Measurements from ENCODE around the gene PTPN20. TPM values are rescaled to one million over a fixed set of nuclear protein-coding genes. Genes with fewer than 3 reads are reported as not detected.

Gene PTPN20
- total and polyA plus RNA-seq, 3 donors from 2014 or later, result 20.9 to 39.6 (median 23.1) TPM

DNA sequence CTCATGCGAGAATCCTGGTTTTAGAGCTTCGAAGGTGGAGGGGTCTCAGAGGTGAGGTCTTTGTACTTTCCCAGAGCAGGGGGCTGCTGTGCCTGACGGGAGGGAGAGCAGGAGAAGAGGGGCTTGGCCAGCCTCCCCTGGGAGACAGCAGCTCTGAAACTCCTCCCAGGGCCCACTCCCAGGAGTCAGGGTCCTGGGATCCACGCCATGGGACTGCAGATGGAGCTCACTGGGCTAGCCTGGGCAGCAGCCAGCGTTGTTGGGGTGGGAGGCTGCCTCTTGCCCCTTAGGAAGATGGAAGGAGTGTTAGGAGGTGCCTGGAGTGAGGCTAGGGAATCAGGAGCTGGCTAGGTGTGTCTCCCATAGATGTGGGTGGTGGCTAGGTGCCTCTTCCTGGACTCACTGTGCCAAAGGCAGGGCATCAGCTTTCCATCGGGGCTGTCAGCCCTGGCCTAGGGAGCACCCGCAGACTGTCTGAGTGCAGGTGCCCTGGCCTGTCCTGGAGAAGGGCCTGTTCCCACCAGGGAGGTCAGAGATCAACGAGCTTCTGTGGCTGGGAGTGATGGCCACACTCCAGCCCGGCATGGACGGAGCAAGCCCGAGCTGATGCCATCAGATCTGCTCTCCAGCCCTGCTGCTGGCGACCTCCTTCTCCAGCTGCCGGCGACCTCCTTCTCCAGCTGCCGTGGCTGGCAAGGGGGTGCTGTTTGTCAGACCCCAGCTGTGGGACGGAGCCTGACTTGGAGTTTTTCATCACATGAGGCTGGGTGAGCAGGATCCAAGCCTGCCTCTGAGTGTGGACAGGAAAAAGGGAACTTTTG, 111.3 kb downstream of the PTPN20 start:
- no peak for DNase-seq
- 53 to 85% methylated on average over 13 to 16 of the region's 16 CpGs for WGBS, 2 donors
- no peaks in the 10 kb centered on the region for H3K36me3 ChIP-seq (ENCODE audit: low read depth, missing control alignments)
- H3K9me3 ChIP-seq, result no peaks in the 10 kb centered on the region
- H3K4me3 ChIP-seq, result no peak overlapping the region
- TF ChIP-seq POLR2A (IDR thresholded peaks at IDR 0.05), result no peak
- TF ChIP-seq, protein P1, sequence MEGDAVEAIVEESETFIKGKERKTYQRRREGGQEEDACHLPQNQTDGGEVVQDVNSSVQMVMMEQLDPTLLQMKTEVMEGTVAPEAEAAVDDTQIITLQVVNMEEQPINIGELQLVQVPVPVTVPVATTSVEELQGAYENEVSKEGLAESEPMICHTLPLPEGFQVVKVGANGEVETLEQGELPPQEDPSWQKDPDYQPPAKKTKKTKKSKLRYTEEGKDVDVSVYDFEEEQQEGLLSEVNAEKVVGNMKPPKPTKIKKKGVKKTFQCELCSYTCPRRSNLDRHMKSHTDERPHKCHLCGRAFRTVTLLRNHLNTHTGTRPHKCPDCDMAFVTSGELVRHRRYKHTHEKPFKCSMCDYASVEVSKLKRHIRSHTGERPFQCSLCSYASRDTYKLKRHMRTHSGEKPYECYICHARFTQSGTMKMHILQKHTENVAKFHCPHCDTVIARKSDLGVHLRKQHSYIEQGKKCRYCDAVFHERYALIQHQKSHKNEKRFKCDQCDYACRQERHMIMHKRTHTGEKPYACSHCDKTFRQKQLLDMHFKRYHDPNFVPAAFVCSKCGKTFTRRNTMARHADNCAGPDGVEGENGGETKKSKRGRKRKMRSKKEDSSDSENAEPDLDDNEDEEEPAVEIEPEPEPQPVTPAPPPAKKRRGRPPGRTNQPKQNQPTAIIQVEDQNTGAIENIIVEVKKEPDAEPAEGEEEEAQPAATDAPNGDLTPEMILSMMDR (IDR thresholded peaks at IDR 0.05), result no peak
- H3K4me1 ChIP-seq, result no peaks in the 10 kb centered on the region
- H3K27ac ChIP-seq, result no peak overlapping the region
- intact Hi-C loops (cut with DNase I; ENCODE audit: low total_unique reads), result no loop called here
- no peaks in the 10 kb centered on the region for H3K27me3 ChIP-seq

DNA sequence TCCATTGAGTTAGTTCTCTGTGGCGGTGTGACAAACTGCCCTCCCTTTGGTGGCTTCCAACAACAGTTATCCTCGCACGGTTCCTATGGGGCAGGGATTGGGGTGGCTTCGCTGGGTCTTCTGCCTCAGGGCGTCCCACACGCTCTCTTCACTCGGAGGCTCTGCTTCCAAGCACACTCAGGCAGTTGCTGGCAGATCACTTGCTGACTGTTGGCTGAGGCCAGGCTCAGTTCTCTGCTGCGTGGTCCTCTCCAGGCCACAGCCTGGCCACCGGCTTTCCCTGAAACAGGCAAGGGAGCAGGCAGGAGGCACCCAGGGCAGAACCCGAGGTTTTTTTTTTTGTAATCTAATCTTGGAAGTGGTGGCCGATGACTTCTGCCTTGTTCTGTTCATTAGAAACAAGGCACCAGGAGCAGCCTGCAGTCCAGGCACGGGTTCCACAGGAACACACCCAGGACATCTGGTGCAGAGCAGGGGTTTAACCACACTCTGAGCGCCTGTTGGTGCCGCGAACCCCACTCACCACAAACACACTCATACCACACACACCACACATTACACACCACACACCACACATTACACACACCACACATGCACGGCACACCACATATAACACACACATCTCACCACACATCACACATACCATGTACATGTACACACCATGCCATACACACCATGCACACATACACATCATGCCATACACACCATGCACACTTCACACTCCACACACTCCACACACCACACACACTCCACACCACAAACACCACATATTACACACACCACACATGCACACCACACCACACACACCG, 112.2 kb downstream of the PTPN20 start:
- WGBS, 2 donors, result 73 to 79% methylated on average over 17 of the region's 17 CpGs
- Histone ChIP-seq H3K9me3 (no peaks in the 10 kb centered on the region), H3K27me3 (no peaks in the 10 kb centered on the region), H3K36me3 (ENCODE audit: low read depth, missing control alignments) (no peaks in the 10 kb centered on the region), H3K27ac (no peak overlapping the region), H3K4me1 (no peaks in the 10 kb centered on the region), H3K4me3 (no peak overlapping the region)
- TF ChIP-seq, protein P1 (IDR thresholded peaks at IDR 0.05), result no peak
- TF ChIP-seq POLR2A (IDR thresholded peaks at IDR 0.05), result no peak
- intact Hi-C loops (cut with DNase I; ENCODE audit: low total_unique reads), result no loop called here
- DNase-seq, result peak; percentile 12

DNA sequence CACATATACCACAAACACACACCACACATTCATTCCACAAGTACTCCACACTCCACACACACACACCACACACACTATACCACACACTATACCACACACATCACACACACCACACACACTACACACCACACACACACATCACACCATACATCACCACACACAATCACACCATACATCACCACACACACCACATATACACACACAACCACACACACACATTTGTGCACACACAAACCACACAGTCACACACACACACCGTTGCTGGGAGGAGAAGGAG, 112.8 kb downstream of the PTPN20 start:
- H3K27me3 ChIP-seq, result no peaks in the 10 kb centered on the region
- no peaks in the 10 kb centered on the region for H3K4me1 ChIP-seq
- no peaks in the 10 kb centered on the region for H3K9me3 ChIP-seq
- DNase-seq, result no peak
- intact Hi-C loops (cut with DNase I; ENCODE audit: low total_unique reads), result no loop called here
- H3K36me3 ChIP-seq (ENCODE audit: low read depth, missing control alignments), result no peaks in the 10 kb centered on the region
- WGBS, 2 donors, result 51 to 73% methylated on average over 1 of the region's 1 CpG
- TF ChIP-seq POLR2A (IDR thresholded peaks at IDR 0.05), result no peak
- no peak overlapping the region for H3K27ac ChIP-seq
- no peak overlapping the region for H3K4me3 ChIP-seq

DNA sequence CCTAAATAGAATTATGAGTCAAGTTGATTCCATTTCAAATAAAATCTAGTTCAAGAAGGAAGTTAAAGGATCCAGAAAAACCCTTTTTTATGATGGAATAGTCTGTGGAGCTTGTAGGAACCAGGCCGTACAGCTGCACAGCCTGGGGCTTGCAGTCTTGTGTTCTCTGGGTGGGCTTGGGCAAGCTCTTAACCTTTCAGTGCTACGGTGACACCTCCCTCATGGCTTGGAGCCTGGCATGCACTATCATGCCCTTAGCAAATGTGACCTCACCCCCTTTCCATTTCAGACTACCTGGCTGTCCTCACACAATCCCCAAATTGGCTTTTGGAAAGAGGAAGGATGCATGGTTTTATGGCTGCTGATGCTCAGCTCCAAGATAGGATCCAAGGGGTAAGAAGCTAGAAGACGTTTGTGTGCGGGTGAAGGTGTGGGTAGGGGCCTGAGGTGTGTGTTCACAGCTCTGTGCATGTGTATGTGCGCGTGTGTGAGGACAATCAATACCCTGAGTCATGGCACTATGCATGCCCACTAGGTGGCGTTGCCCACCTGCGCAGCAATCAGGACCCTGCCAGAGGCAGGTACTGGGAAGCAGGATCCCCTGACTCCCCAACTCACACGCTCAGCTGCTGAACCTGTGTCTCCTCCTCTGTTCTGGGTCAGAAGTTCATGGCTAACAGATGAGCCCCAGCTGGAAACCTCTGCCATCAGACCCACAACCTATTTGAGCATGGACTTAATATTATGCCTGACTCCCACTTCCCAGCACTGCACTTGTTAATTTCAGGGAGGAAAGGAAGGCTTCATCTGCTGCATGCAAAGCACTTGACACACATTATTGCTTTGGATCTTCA, 113.4 kb downstream of the PTPN20 start:
- H3K4me1 ChIP-seq, result no peaks in the 10 kb centered on the region
- H3K9me3 ChIP-seq, result no peaks in the 10 kb centered on the region
- H3K4me3 ChIP-seq, result no peak overlapping the region
- DNase-seq, result peak; percentile 75
- H3K27ac ChIP-seq, result no peak overlapping the region
- 34 to 44% methylated on average over 8 to 9 of the region's 9 CpGs for WGBS, 2 donors
- no peaks in the 10 kb centered on the region for H3K36me3 ChIP-seq (ENCODE audit: low read depth, missing control alignments)
- intact Hi-C loops (cut with DNase I; ENCODE audit: low total_unique reads), result no loop called here
- H3K27me3 ChIP-seq, result no peaks in the 10 kb centered on the region
- TF ChIP-seq POLR2A (IDR thresholded peaks at IDR 0.05), result no peak
- TF ChIP-seq, protein P1 (IDR thresholded peaks at IDR 0.05), result peak; percentile 68 to 80 (median 73)

DNA sequence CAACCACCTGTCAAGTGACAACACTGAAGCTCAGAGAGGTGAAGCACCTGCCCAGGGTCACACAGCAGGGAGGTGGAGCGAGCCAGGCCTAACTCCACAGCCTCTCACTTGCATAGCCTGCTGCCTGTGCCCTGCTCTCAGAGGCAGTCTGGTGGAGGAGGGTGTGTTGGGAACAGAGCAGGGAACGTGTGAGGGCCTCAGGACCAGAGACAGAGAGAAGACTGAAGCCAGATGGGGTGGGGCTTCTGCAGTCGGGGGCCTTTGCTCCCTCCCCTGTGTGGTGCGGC, 114.0 kb downstream of the PTPN20 start:
- Histone ChIP-seq H3K4me3 (no peak overlapping the region), H3K27me3 (no peaks in the 10 kb centered on the region), H3K36me3 (ENCODE audit: low read depth, missing control alignments) (no peaks in the 10 kb centered on the region), H3K9me3 (no peaks in the 10 kb centered on the region), H3K4me1 (no peaks in the 10 kb centered on the region), H3K27ac (no peak overlapping the region)
- no peak for DNase-seq
- intact Hi-C loops (cut with DNase I; ENCODE audit: low total_unique reads), result no loop called here
- 81 to 88% methylated on average over 4 of the region's 4 CpGs for WGBS, 2 donors
- TF ChIP-seq POLR2A (IDR thresholded peaks at IDR 0.05), result no peak
- TF ChIP-seq, protein P1 (IDR thresholded peaks at IDR 0.05), result no peak
